DND-41 (cell line): ENCODE measurements around the gene PTPRG.

Source experiments
- EZH2 ChIP-seq: IDR thresholded peaks from 3 replicates; pipeline ENCODE4 v1.6.1; 2012; ENCODE audit warnings: borderline replicate concordance, low read depth, mild to moderate bottlenecking, moderate library complexity, low read length, inconsistent platforms; ENCODE audit not compliant: severe bottlenecking
- TF ChIP-seq, protein P1 (sequence below): IDR thresholded peaks from 2 replicates; pipeline ENCODE4 v1.5.1; 2012; ENCODE audit warnings: borderline replicate concordance, low read length, moderate library complexity, mild to moderate bottlenecking; ENCODE audit not compliant: poor library complexity, severe bottlenecking; ENCODE audit errors: extremely low read depth

DNA sequence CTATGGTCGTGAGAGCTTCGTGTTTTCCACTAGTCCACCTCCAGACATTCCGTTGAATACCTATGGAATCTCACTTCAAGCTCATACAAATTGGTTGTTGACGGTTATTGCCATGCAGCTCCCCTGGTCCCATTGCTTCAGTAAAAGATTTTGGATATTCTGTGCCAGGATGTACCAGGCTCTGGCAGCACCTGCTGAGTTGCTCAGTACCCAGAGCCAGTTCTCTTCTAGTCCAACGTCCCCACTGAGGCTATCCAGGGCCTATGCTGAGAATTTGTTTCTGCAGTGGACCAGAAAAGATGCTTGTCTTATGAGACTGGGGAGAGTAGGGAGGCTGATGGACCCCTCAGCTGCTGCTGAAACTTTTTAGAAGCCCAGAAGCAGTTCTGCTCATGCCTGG lies 533.1 kb downstream of the PTPRG start:
- TF ChIP-seq, protein P1, sequence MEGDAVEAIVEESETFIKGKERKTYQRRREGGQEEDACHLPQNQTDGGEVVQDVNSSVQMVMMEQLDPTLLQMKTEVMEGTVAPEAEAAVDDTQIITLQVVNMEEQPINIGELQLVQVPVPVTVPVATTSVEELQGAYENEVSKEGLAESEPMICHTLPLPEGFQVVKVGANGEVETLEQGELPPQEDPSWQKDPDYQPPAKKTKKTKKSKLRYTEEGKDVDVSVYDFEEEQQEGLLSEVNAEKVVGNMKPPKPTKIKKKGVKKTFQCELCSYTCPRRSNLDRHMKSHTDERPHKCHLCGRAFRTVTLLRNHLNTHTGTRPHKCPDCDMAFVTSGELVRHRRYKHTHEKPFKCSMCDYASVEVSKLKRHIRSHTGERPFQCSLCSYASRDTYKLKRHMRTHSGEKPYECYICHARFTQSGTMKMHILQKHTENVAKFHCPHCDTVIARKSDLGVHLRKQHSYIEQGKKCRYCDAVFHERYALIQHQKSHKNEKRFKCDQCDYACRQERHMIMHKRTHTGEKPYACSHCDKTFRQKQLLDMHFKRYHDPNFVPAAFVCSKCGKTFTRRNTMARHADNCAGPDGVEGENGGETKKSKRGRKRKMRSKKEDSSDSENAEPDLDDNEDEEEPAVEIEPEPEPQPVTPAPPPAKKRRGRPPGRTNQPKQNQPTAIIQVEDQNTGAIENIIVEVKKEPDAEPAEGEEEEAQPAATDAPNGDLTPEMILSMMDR, result no peak
- TF ChIP-seq EZH2, result no peak
